Tibial nerve (tissue), 4 donors: ENCODE measurements around the gene ZNF562. TPM values are rescaled to one million over a fixed set of nuclear protein-coding genes. Genes with fewer than 3 reads are reported as not detected.
"Not testable (repeated sequence)": the region's sequence is repeated elsewhere in the genome, so short reads cannot be mapped to it uniquely, and the experiment has no call there.

Experiments
- DNase-seq, 2 donors: peaks; one replicate each; pipeline ENCODE4 v3.0.0-alpha.2; 2019; ENCODE audit warnings: low spot score in 2 of 2
- H3K27ac ChIP-seq, 4 donors: fragments of 200-600 bp; sonication (generic) in 3 of 4; one replicate each; pipeline ENCODE4 v1.5.1; 2017 to 2019; ENCODE audit warnings: mild to moderate bottlenecking in 1 of 4
- H3K27me3 ChIP-seq, 2 donors: fragments of 200-600 bp; sonication (generic) in 1 of 2; one replicate each; pipeline versions ENCODE4 v1.5.1 to v1.6.0; 2017 to 2019
- H3K36me3 ChIP-seq, 3 donors: fragments of 200-600 bp; sonication (generic); one replicate each; pipeline ENCODE4 v1.5.1; 2018 to 2019
- H3K4me1 ChIP-seq, 4 donors: fragments of 200-600 bp; sonication (generic) in 3 of 4; one replicate each; pipeline ENCODE4 v1.5.1; 2017 to 2019
- H3K4me3 ChIP-seq, 4 donors: fragments of 200-600 bp; sonication (generic) in 3 of 4; one replicate each; pipeline ENCODE4 v1.5.1; 2017 to 2019; ENCODE audit warnings: mild to moderate bottlenecking in 1 of 4, moderate library complexity in 1 of 4
- H3K9me3 ChIP-seq, 4 donors: fragments of 200-600 bp; sonication (generic) in 3 of 4; one replicate each; pipeline ENCODE4 v1.5.1; 2017 to 2019
- EP300 ChIP-seq, 2 donors: sonication (generic); formaldehyde crosslinking; IDR thresholded peaks; one replicate each; pipeline ENCODE4 v1.6.1; 2017; ENCODE audit warnings: antibody characterized with exemption in 2 of 2, mild to moderate bottlenecking in 1 of 2
- POLR2A ChIP-seq, 2 donors: fragments of 450-650 bp; IDR thresholded peaks; one replicate each; pipeline ENCODE4 v1.6.1; 2017; ENCODE audit warnings: antibody characterized with exemption in 2 of 2, mild to moderate bottlenecking in 2 of 2, moderate library complexity in 2 of 2
- whole genome bisulfite sequencing, 2 donors: methylation state at CpG; one replicate each; pipeline ENCODE4 v1.1.5; 2018; 5-methylcytosine and 5-hydroxymethylcytosine counted together
- total RNA-seq, 4 donors: library from RNA; depleted of rRNA; stranded (reverse); fragments of >200 nt; gene quantifications; one replicate each; pipeline ENCODE4 v1.1.0, GENCODE V29; 2016
- TF ChIP-seq, protein P1 (sequence below), 5 experiments: fragments of 200-600 bp in 3 of 5; fragments of 450-650 bp in 2 of 5; sonication (generic) in 3 of 5; IDR thresholded peaks; one replicate each; pipeline ENCODE4 v1.5.1; 2016 to 2019; ENCODE audit warnings: antibody characterized with exemption in 5 of 5, mild to moderate bottlenecking in 3 of 5, moderate library complexity in 2 of 5

ZNF562 gene
- total RNA-seq, 4 donors from 2014 or later, result 17.9 to 31.6 (median 24.5) TPM

DNA sequence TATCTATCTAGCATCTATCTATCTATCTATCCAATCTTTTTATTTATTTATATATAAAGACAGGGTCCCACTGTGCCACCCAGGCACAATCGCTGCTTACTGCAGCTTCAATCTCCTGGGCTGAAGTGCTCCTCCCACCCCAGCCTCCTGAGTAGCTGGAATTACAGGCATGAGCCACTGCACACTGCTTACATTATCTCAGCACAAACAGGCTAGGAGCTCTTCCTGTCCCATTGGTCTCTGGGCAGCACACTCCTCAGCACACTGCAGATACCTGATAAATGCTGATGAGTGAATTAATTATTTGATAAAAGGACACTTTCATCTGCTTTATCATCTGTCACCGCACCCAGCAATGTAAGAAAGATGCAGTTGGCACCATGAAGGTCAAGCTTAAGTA, 16.1 kb downstream of the ZNF562 start:
- no peak for DNase-seq
- Histone ChIP-seq H3K4me1 (no peaks in the 10 kb centered on the region), H3K27ac (no peak overlapping the region), H3K27me3 (no peaks in the 10 kb centered on the region), H3K4me3 (no peak overlapping the region), H3K36me3 (peaks cover 0 to 85% (median 23%) of the 10 kb centered on the region in 3 donors), H3K9me3 (peaks cover 0 to 33% (median 6%) of the 10 kb centered on the region in 4 donors)
- TF ChIP-seq EP300 (IDR thresholded peaks at IDR 0.05) (no peak), POLR2A (IDR thresholded peaks at IDR 0.05) (no peak)
- TF ChIP-seq, protein P1, sequence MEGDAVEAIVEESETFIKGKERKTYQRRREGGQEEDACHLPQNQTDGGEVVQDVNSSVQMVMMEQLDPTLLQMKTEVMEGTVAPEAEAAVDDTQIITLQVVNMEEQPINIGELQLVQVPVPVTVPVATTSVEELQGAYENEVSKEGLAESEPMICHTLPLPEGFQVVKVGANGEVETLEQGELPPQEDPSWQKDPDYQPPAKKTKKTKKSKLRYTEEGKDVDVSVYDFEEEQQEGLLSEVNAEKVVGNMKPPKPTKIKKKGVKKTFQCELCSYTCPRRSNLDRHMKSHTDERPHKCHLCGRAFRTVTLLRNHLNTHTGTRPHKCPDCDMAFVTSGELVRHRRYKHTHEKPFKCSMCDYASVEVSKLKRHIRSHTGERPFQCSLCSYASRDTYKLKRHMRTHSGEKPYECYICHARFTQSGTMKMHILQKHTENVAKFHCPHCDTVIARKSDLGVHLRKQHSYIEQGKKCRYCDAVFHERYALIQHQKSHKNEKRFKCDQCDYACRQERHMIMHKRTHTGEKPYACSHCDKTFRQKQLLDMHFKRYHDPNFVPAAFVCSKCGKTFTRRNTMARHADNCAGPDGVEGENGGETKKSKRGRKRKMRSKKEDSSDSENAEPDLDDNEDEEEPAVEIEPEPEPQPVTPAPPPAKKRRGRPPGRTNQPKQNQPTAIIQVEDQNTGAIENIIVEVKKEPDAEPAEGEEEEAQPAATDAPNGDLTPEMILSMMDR (IDR thresholded peaks at IDR 0.05), result no peak
- WGBS, 2 donors, result 82 to 88% methylated on average over 2 of the region's 2 CpGs

DNA sequence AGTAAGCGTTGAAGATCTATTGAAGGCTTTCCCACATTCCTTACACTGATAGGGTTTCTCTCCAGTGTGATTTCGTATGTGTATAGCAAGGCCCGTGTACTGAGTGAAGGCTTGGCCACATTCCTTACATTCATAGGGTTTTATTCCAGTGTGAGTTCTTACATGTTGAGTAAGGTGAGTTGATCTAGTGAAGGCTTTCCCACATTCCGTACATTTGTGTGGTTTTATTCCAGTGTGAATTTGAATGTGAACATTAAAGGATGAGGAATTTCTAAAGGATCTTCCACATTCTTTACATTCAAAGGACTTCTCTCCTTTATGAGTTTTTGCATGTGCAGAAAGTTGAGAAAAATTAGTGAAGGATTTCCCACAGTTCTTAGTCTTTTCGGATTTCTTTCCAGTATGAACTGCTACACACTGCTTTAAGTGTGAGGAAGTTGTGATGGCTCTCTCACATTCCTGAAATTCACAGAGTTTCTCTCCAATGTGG, 21.8 kb downstream of the ZNF562 start:
- H3K27me3 ChIP-seq, DNase-seq, H3K4me1 ChIP-seq, H3K4me3 ChIP-seq, H3K27ac ChIP-seq: not testable (repeated sequence)
- Histone ChIP-seq H3K36me3 (peaks cover 0 to 100% (median 36%) of the 10 kb centered on the region in 3 donors), H3K9me3 (peaks cover 0 to 66% (median 17%) of the 10 kb centered on the region in 4 donors)
- 96% methylated on average over 5 of the region's 5 CpGs for WGBS, 2 donors

GRCh38 chr19:9651464-9651863, 23.4 kb downstream of the ZNF562 start:
- DNase-seq, H3K27ac ChIP-seq, H3K4me1 ChIP-seq, H3K4me3 ChIP-seq, H3K27me3 ChIP-seq: not testable (repeated sequence)
- peaks cover 0 to 100% (median 36%) of the 10 kb centered on the region in 3 donors for H3K36me3 ChIP-seq
- H3K9me3 ChIP-seq, result peaks cover 0 to 73% (median 17%) of the 10 kb centered on the region in 4 donors
- 94 to 98% methylated on average over 3 of the region's 3 CpGs for WGBS, 2 donors

- no peaks in the 10 kb centered on the region for H3K4me1 ChIP-seq
- H3K27ac ChIP-seq, result no peak overlapping the region
- TF ChIP-seq POLR2A (IDR thresholded peaks at IDR 0.05), result no peak
- TF ChIP-seq, protein P1 (IDR thresholded peaks at IDR 0.05), result no peak
- TF ChIP-seq EP300 (IDR thresholded peaks at IDR 0.05), result no peak
- WGBS, 2 donors, result 93 to 98% methylated on average over 5 of the region's 5 CpGs
- H3K9me3 ChIP-seq, result peaks cover 0 to 70% (median 15%) of the 10 kb centered on the region in 4 donors
- H3K4me3 ChIP-seq, result no peak overlapping the region
- peaks cover 0 to 99% (median 28%) of the 10 kb centered on the region in 3 donors for H3K36me3 ChIP-seq
- no peak for DNase-seq
- no peaks in the 10 kb centered on the region for H3K27me3 ChIP-seq
Observed at GRCh38 chr19:9650345-9650744, 24.6 kb downstream of the ZNF562 start.

GRCh38 chr19:9645472-9645871, 29.4 kb downstream of the ZNF562 start:
- no peak for TF ChIP-seq POLR2A (IDR thresholded peaks at IDR 0.05)
- TF ChIP-seq, protein P1 (IDR thresholded peaks at IDR 0.05), result no peak
- no peak for TF ChIP-seq EP300 (IDR thresholded peaks at IDR 0.05)
- H3K27me3 ChIP-seq, result no peaks in the 10 kb centered on the region
- H3K36me3 ChIP-seq, result peaks cover 0 to 97% (median 0%) of the 10 kb centered on the region in 3 donors
- no peaks in the 10 kb centered on the region for H3K4me1 ChIP-seq
- whole genome bisulfite sequencing, 2 donors, result 91 to 93% methylated on average over 1 of the region's 1 CpG
- H3K27ac ChIP-seq, result no peak overlapping the region
- no peak overlapping the region for H3K4me3 ChIP-seq
- H3K9me3 ChIP-seq, result peaks cover 0 to 40% (median 0%) of the 10 kb centered on the region in 4 donors
- DNase-seq, result no peak

- DNase-seq, result no peak
- Histone ChIP-seq H3K36me3 (peaks cover 0 to 97% (median 0%) of the 10 kb centered on the region in 3 donors), H3K27ac (no peak overlapping the region), H3K9me3 (peaks cover 0 to 30% (median 0%) of the 10 kb centered on the region in 4 donors), H3K4me3 (no peak overlapping the region), H3K27me3 (no peaks in the 10 kb centered on the region), H3K4me1 (no peaks in the 10 kb centered on the region)
- 84 to 87% methylated on average over 4 of the region's 4 CpGs for WGBS, 2 donors
- TF ChIP-seq EP300 (IDR thresholded peaks at IDR 0.05) (no peak), POLR2A (IDR thresholded peaks at IDR 0.05) (no peak)
- TF ChIP-seq, protein P1 (IDR thresholded peaks at IDR 0.05), result no peak
Observed at GRCh38 chr19:9644472-9644871, 30.4 kb downstream of the ZNF562 start.
